Measurements from ENCODE around the gene PPP2R2B.

Gene PPP2R2B

DNA sequence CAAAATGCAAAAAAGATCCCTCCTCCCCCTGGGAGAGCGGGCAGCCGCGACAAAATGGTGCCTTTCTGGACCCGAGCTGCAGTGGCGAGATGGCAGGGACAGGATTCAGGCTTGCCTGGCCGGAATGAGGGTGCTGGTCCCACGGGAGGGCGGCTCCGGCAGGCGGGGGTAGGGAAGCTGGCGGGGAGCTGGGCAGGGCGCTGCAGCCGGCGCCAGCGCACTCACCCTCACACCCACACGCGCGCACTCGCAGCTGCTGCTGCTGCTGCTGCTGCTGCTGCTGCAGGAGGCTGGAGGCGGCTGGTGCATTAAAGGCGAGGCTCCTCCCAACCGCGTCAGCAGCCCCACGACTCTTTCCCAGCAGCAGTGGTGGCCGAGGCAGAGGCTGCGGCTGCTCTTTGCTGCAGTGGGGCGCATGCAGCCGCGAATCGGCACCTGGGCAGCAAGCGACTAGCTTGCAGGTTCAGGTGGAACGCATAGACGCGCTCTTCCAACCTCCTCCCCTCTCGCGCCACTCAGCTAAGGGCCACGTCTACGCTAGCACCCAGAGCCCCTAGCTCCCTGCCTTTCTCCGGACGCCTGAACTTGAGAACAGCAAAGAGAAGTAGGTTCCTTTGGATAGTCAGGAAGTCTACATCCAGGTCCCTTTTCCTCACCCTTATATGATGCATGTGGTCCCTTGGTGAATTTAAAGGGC, at the start of gene PPP2R2B:
TSS of gene PPP2R2B (minus strand) at position 282 of the 697 bp plus-strand sequence.
- Histone ChIP-seq H4K20me1 (ENCODE audit: insufficient read depth, low read length) (no peaks in the 10 kb centered on the region), H3K27ac (ENCODE audit: low read length) (peak within 1 kb of the TSS; percentile 39; the same call in 1 of the 2 replicates), H2AFZ (ENCODE audit: low read length) (peak within 1 kb of the TSS; percentile 75), H3K9me3 (replicated peaks; ENCODE audit: insufficient read depth, low read length) (no peaks in the 10 kb centered on the region), H3K9ac (ENCODE audit: low read length) (peak within 1 kb of the TSS; percentile 47; the same call in 1 of the 2 replicates), H3K4me3 (ENCODE audit: low read length) (peak within 1 kb of the TSS; percentile 88), H3K4me1 (ENCODE audit: low read length) (peaks cover 8% of the 10 kb centered on the region), H3K9me2 (replicated peaks; ENCODE audit: insufficient read depth, low read length) (no peaks in the 10 kb centered on the region), H3K36me3 (replicated peaks; ENCODE audit: insufficient read depth, low read length) (no peaks in the 10 kb centered on the region), H3K79me2 (ENCODE audit: low read length) (no peaks in the 10 kb centered on the region), H3K4me2 (ENCODE audit: low read depth, low read length) (peak within 1 kb of the TSS; percentile 98), H3F3A (ENCODE audit: insufficient read depth, low read length) (peaks cover 18% of the 10 kb centered on the region), H3K27me3 (replicated peaks; ENCODE audit: insufficient read depth, low read length) (peaks cover 9% of the 10 kb centered on the region)
- no peak for TF ChIP-seq EZH2 (optimal IDR thresholded peaks at IDR 0.05; ENCODE audit: low read depth, low read length)
- TF ChIP-seq, protein P1, sequence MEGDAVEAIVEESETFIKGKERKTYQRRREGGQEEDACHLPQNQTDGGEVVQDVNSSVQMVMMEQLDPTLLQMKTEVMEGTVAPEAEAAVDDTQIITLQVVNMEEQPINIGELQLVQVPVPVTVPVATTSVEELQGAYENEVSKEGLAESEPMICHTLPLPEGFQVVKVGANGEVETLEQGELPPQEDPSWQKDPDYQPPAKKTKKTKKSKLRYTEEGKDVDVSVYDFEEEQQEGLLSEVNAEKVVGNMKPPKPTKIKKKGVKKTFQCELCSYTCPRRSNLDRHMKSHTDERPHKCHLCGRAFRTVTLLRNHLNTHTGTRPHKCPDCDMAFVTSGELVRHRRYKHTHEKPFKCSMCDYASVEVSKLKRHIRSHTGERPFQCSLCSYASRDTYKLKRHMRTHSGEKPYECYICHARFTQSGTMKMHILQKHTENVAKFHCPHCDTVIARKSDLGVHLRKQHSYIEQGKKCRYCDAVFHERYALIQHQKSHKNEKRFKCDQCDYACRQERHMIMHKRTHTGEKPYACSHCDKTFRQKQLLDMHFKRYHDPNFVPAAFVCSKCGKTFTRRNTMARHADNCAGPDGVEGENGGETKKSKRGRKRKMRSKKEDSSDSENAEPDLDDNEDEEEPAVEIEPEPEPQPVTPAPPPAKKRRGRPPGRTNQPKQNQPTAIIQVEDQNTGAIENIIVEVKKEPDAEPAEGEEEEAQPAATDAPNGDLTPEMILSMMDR (IDR thresholded peaks at IDR 0.05; ENCODE audit: low read length), result no peak
- TF ChIP-seq EZH2phosphoT487 (IDR thresholded peaks at IDR 0.05; ENCODE audit: low read length), result no peak
- peak; percentile 44 for DNase-seq

DNA sequence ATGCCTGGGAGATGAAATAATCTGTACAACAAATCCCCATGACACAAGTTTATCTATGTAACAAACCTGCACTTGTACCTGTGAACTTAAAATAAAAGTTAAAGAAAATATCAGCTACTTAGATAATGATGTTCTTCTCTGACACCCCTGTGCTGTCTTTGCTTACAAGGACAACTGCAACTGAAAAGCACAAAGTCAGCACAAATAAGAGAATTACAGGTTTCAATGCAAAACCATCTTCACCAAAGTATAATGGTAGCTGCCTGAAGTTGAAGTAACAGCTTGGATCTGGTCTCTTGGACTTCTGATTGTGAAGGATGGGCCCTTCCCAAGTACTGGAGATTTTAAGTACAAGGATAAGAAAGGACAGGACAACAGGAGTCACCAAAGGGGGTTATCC, 45.6 kb upstream of the PPP2R2B start:
- peak; percentile 35 for DNase-seq

DNA sequence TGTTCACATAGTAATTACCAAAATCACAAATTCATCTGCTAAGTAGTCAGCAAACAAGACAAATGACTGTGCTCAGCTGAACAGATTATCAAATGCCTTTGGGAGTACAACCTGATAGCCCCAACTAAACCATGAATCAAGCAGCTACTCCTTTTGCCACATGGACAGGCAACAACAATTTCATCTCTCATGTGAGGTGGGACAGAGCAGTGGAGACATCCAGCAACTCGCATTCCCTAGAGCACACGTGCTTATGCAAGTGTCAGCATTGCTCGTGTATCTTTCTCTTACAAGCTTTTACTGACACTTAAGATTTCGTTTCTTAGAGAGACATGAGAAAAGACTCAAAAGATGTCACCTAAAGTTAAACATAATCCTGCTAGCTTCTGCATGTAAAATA, 42.7 kb upstream of the PPP2R2B start:
- Histone ChIP-seq H3K9me2 (replicated peaks; ENCODE audit: insufficient read depth, low read length) (no peaks in the 10 kb centered on the region), H2AFZ (ENCODE audit: low read length) (no peak overlapping the region), H4K20me1 (ENCODE audit: insufficient read depth, low read length) (no peaks in the 10 kb centered on the region), H3K36me3 (replicated peaks; ENCODE audit: insufficient read depth, low read length) (no peaks in the 10 kb centered on the region), H3F3A (ENCODE audit: insufficient read depth, low read length) (no peaks in the 10 kb centered on the region), H3K9me3 (replicated peaks; ENCODE audit: insufficient read depth, low read length) (no peaks in the 10 kb centered on the region), H3K79me2 (ENCODE audit: low read length) (no peaks in the 10 kb centered on the region), H3K27me3 (replicated peaks; ENCODE audit: insufficient read depth, low read length) (no peaks in the 10 kb centered on the region), H3K4me3 (ENCODE audit: low read length) (no peak overlapping the region), H3K4me1 (ENCODE audit: low read length) (no peaks in the 10 kb centered on the region), H3K4me2 (ENCODE audit: low read depth, low read length) (no peak overlapping the region), H3K27ac (ENCODE audit: low read length) (no peak overlapping the region), H3K9ac (ENCODE audit: low read length) (no peak overlapping the region)
- TF ChIP-seq, protein P1 (IDR thresholded peaks at IDR 0.05; ENCODE audit: low read length), result no peak
- TF ChIP-seq EZH2 (optimal IDR thresholded peaks at IDR 0.05; ENCODE audit: low read depth, low read length), result no peak
- no peak for TF ChIP-seq EZH2phosphoT487 (IDR thresholded peaks at IDR 0.05; ENCODE audit: low read length)
- no peak for DNase-seq

More for the DNA sequence above, 45.6 kb upstream of the PPP2R2B start:
- Histone ChIP-seq H3K9ac (ENCODE audit: low read length) (no peak overlapping the region), H3K4me3 (ENCODE audit: low read length) (no peak overlapping the region), H3K4me1 (ENCODE audit: low read length) (no peaks in the 10 kb centered on the region), H3K9me3 (replicated peaks; ENCODE audit: insufficient read depth, low read length) (no peaks in the 10 kb centered on the region), H3K4me2 (ENCODE audit: low read depth, low read length) (no peak overlapping the region), H3F3A (ENCODE audit: insufficient read depth, low read length) (no peaks in the 10 kb centered on the region), H3K27me3 (replicated peaks; ENCODE audit: insufficient read depth, low read length) (no peaks in the 10 kb centered on the region), H3K9me2 (replicated peaks; ENCODE audit: insufficient read depth, low read length) (no peaks in the 10 kb centered on the region), H2AFZ (ENCODE audit: low read length) (no peak overlapping the region), H3K36me3 (replicated peaks; ENCODE audit: insufficient read depth, low read length) (no peaks in the 10 kb centered on the region), H4K20me1 (ENCODE audit: insufficient read depth, low read length) (no peaks in the 10 kb centered on the region), H3K27ac (ENCODE audit: low read length) (no peak overlapping the region), H3K79me2 (ENCODE audit: low read length) (no peaks in the 10 kb centered on the region)
- TF ChIP-seq EZH2phosphoT487 (IDR thresholded peaks at IDR 0.05; ENCODE audit: low read length) (no peak), EZH2 (optimal IDR thresholded peaks at IDR 0.05; ENCODE audit: low read depth, low read length) (no peak)
- TF ChIP-seq, protein P1 (IDR thresholded peaks at IDR 0.05; ENCODE audit: low read length), result no peak
